K562 (cell line): ENCODE measurements around the gene NAP1L4. TPM values are rescaled to one million over a fixed set of nuclear protein-coding genes. Genes with fewer than 3 reads are reported as not detected.

Source experiments
- CBFB ChIP-seq: sonication (generic); formaldehyde crosslinking; IDR thresholded peaks from 2 replicates; pipeline ENCODE4 v1.4.0; 2020; ENCODE audit warnings: mild to moderate bottlenecking, missing genetic modification reagents
- ZNF347 ChIP-seq: fragments of 450-650 bp; formaldehyde crosslinking; IDR thresholded peaks from 2 replicates; pipeline ENCODE4 v1.4.0; 2020; ENCODE audit warnings: low read depth, mild to moderate bottlenecking, moderate library complexity
- ZNF384 ChIP-seq: IDR thresholded peaks from 2 replicates; pipeline ENCODE4 v1.6.1; 2012; ENCODE audit warnings: low read depth, low read length, improper control_type of control experiment
- polyA plus RNA-seq, 8 experiments: library from polyadenylated mRNA; depleted of rRNA in 4 of 8; stranded (reverse) in 5 of 8; unstranded in 3 of 8; fragments of >200 nt; fragmentation: Nextera tagmentation in 2 of 8; fragmentation: Illumina TruSeq in 1 of 8; extraction: Ambion mirVana in 2 of 8; extraction: Trizol in 1 of 8; gene quantifications; 2 replicates each; pipeline versions ENCODE4 v1.2.1 to v1.2.3, GENCODE V29; 2011 to 2014; ENCODE audit warnings: inconsistent platforms in 1 of 8, missing spikeins in 1 of 8
- total RNA-seq, 7 experiments: library from RNA; depleted of rRNA in 6 of 7; stranded (reverse); fragments of >200 nt in 6 of 7; fragmentation: Illumina TruSeq in 2 of 7; extraction: Trizol in 2 of 7; gene quantifications; 2 replicates each; pipeline versions ENCODE4 v1.2.1 to v1.2.3, GENCODE V29; 2011 to 2021; ENCODE audit warnings: low replicate concordance in 1 of 7
- TF ChIP-seq, protein P1 (sequence below): fragments of 450-650 bp; IDR thresholded peaks from 2 replicates; pipeline ENCODE4 v1.6.1; 2016; ENCODE audit warnings: low read depth

NAP1L4 gene
- total and polyA plus RNA-seq, 9 of the 15 experiments (the other 6 are each of a cell fraction or from before 2014, with no cell fraction given), result 34.1 to 237 (median 179) TPM

DNA sequence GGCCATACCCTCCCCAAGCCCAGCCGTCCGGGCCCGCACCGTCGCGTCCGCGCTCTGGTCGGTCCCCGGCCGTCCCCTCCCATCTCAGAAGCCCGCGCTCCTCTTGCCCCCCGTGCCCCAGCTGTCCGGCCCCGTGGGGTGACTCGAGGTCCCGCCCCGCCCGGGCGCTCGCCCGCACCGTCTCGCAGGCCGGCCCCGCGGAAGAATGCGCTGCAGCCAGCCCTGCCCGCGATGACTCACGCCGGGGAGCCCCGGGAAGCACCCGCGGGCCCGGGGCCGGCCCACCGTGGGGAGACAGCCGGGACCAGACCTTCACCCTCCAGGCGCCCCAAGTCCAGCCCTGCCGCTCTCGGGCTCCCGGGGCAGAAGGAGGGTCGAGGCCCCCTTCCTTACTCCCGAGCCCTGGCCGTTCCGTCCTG is 62.6 kb downstream of the NAP1L4 start (continued):
- TF ChIP-seq ZNF347 (CRISPR knock-in tag) (no peak), ZNF384 (no peak), CBFB (CRISPR knock-in tag) (0 out of 2 replicates have a peak, but pooled peaks have one; percentile 78)
- TF ChIP-seq, protein P1, sequence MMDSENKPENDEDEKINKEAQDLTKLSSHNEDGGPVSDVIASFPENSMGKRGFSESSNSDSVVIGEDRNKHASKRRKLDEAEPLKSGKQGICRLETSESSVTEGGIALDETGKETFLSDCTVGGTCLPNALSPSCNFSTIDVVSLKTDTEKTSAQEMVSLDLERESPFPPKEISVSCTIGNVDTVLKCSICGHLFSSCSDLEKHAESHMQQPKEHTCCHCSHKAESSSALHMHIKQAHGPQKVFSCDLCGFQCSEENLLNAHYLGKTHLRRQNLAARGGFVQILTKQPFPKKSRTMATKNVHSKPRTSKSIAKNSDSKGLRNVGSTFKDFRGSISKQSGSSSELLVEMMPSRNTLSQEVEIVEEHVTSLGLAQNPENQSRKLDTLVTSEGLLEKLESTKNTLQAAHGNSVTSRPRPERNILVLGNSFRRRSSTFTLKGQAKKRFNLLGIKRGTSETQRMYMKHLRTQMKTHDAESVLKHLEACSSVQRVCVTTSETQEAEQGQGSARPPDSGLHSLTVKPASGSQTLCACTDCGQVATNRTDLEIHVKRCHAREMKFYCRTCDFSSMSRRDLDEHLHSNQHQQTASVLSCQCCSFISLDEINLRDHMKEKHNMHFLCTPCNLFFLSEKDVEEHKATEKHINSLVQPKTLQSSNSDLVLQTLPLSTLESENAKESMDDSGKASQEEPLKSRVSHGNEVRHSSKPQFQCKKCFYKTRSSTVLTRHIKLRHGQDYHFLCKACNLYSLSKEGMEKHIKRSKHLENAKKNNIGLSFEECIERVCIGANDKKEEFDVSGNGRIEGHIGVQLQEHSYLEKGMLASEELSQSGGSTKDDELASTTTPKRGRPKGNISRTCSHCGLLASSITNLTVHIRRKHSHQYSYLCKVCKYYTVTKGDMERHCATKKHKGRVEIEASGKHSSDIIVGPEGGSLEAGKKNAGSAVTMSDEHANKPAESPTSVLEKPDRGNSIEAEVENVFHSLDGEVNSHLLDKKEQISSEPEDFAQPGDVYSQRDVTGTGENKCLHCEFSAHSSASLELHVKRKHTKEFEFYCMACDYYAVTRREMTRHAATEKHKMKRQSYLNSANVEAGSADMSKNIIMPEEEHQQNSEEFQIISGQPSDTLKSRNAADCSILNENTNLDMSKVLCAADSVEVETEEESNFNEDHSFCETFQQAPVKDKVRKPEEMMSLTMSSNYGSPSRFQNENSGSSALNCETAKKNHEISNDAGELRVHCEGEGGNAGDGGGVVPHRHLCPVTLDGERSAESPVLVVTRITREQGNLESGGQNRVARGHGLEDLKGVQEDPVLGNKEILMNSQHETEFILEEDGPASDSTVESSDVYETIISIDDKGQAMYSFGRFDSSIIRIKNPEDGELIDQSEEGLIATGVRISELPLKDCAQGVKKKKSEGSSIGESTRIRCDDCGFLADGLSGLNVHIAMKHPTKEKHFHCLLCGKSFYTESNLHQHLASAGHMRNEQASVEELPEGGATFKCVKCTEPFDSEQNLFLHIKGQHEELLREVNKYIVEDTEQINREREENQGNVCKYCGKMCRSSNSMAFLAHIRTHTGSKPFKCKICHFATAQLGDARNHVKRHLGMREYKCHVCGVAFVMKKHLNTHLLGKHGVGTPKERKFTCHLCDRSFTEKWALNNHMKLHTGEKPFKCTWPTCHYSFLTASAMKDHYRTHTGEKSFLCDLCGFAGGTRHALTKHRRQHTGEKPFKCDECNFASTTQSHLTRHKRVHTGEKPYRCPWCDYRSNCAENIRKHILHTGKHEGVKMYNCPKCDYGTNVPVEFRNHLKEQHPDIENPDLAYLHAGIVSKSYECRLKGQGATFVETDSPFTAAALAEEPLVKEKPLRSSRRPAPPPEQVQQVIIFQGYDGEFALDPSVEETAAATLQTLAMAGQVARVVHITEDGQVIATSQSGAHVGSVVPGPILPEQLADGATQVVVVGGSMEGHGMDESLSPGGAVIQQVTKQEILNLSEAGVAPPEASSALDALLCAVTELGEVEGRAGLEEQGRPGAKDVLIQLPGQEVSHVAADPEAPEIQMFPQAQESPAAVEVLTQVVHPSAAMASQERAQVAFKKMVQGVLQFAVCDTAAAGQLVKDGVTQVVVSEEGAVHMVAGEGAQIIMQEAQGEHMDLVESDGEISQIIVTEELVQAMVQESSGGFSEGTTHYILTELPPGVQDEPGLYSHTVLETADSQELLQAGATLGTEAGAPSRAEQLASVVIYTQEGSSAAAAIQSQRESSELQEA, result no peak
